Measurements from ENCODE around the gene KCNA4. TPM values are rescaled to one million over a fixed set of nuclear protein-coding genes. Genes with fewer than 3 reads are reported as not detected.

The KCNA4 gene
- polyA plus RNA-seq, 3 donors: not detected

- DNase-seq: no peak
- intact Hi-C loops (cut with micrococcal nuclease): no loop called here
- H3K27ac Mint-ChIP-seq: no peak overlapping the region
- Histone ChIP-seq H3K79me2 (ENCODE audit: insufficient read depth, low read length) (no peaks in the 10 kb centered on the region), H3K9ac (ENCODE audit: insufficient read depth, low read length, poor library complexity, severe bottlenecking) (no peak overlapping the region), H3K27me3 (ENCODE audit: control insufficient read depth in 2 of 2, insufficient read depth in 2 of 2, low read length in 2 of 2) (no peaks in the 10 kb centered on the region), H2AFZ (ENCODE audit: insufficient read depth, low read depth, low read length, poor library complexity, severe bottlenecking) (no peak overlapping the region), H3K4me2 (replicated peaks; ENCODE audit: extremely low read depth, low read length, poor library complexity, severe bottlenecking) (no peak overlapping the region), H3K27ac (ENCODE audit: low read depth in 1 of 2, low read length in 2 of 2) (no peak overlapping the region), H3K4me3 (replicated peaks in 1 of 3; ENCODE audit: low read depth in 2 of 3, low read length in 3 of 3) (no peak overlapping the region), H3K36me3 (replicated peaks in 1 of 2; ENCODE audit: control insufficient read depth in 1 of 2, insufficient read depth in 2 of 2, low read length in 2 of 2) (no peaks in the 10 kb centered on the region), H3K9me3 (replicated peaks in 1 of 2; ENCODE audit: control insufficient read depth in 1 of 2, insufficient read depth in 1 of 2, low read length in 2 of 2) (no peaks in the 10 kb centered on the region), H3K4me1 (ENCODE audit: control insufficient read depth in 1 of 2, insufficient read depth in 2 of 2, low read length in 2 of 2) (no peaks in the 10 kb centered on the region), H4K20me1 (ENCODE audit: insufficient read depth, low read length) (no peaks in the 10 kb centered on the region)
- H3K4me1 Mint-ChIP-seq: no peaks in the 10 kb centered on the region
- peaks cover 0 to 3% (median 0%) of the 10 kb centered on the region in 3 donors for H3K27me3 Mint-ChIP-seq (ENCODE audit: low read depth in 3 of 3)
- TF ChIP-seq CTCF (IDR thresholded peaks at IDR 0.05): no peak
- no peak overlapping the region for H3K4me3 Mint-ChIP-seq
- 0% methylated on average over 3 of the region's 6 CpGs for WGBS (ENCODE audit: insufficient coverage)
- H3K9me3 Mint-ChIP-seq: peaks cover 0 to 6% (median 0%) of the 10 kb centered on the region in 7 donors
- no peaks in the 10 kb centered on the region for H3K36me3 Mint-ChIP-seq
Measured at GRCh38 chr11:30025396-30026139, 8.7 kb upstream of the KCNA4 start.

DNA sequence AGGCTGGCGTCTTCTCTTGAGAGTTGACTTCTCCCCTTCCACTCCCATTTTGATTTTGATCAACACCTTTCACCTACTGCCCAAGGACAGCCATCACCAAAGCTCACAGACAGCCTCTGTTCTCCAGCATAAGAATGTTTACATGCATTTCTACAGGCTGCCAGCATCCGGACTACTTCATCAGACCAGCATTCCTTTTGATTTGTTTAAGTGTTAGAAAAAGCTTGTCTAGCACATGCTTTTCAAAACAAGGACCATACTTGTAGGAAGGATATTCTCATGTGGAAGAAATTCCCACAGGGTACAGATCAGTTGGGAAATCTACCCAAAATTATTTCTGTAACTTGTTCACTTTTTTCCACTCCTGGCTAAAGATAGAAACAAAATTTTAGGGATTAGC, 6.2 kb upstream of the KCNA4 start:
- no peak for DNase-seq
- TF ChIP-seq CTCF (IDR thresholded peaks at IDR 0.05): no peak
- H3K9ac ChIP-seq (ENCODE audit: insufficient read depth, low read length, poor library complexity, severe bottlenecking): no peak overlapping the region
- H3K79me2 ChIP-seq (ENCODE audit: insufficient read depth, low read length): no peaks in the 10 kb centered on the region
- no peak overlapping the region for H3K27ac ChIP-seq (ENCODE audit: low read depth in 1 of 2, low read length in 2 of 2)
- H3K4me1 ChIP-seq (ENCODE audit: control insufficient read depth in 1 of 2, insufficient read depth in 2 of 2, low read length in 2 of 2): no peaks in the 10 kb centered on the region
- intact Hi-C loops (cut with micrococcal nuclease): no loop called here
- no peaks in the 10 kb centered on the region for H3K36me3 ChIP-seq (replicated peaks in 1 of 2; ENCODE audit: control insufficient read depth in 1 of 2, insufficient read depth in 2 of 2, low read length in 2 of 2)
- Mint-ChIP-seq H3K27ac (no peak overlapping the region), H3K9me3 (peaks cover 0 to 18% (median 7%) of the 10 kb centered on the region in 7 donors), H3K36me3 (no peaks in the 10 kb centered on the region), H3K4me3 (no peak overlapping the region), H3K27me3 (ENCODE audit: low read depth in 3 of 3) (peaks cover 13 to 21% (median 14%) of the 10 kb centered on the region in 3 donors), H3K4me1 (no peaks in the 10 kb centered on the region)
- H3K27me3 ChIP-seq (ENCODE audit: control insufficient read depth in 2 of 2, insufficient read depth in 2 of 2, low read length in 2 of 2): peaks cover 12 to 21% of the 10 kb centered on the region in 2 donors
- WGBS (ENCODE audit: insufficient coverage): 78% methylated on average over 1 of the region's 2 CpGs
- no peaks in the 10 kb centered on the region for H4K20me1 ChIP-seq (ENCODE audit: insufficient read depth, low read length)
- peaks cover 0 to 6% of the 10 kb centered on the region in 2 donors for H3K9me3 ChIP-seq (replicated peaks in 1 of 2; ENCODE audit: control insufficient read depth in 1 of 2, insufficient read depth in 1 of 2, low read length in 2 of 2)
- H3K4me2 ChIP-seq (replicated peaks; ENCODE audit: extremely low read depth, low read length, poor library complexity, severe bottlenecking): no peak overlapping the region
- H2AFZ ChIP-seq (ENCODE audit: insufficient read depth, low read depth, low read length, poor library complexity, severe bottlenecking): no peak overlapping the region
- no peak overlapping the region for H3K4me3 ChIP-seq (replicated peaks in 1 of 3; ENCODE audit: low read depth in 2 of 3, low read length in 3 of 3)
